K562 treated with DMSO at 1 percent for 4 hours (cell line): ENCODE measurements around the gene GCM1. TPM values are rescaled to one million over a fixed set of nuclear protein-coding genes. Genes with fewer than 3 reads are reported as not detected.

Source experiments
- total RNA-seq: library from RNA; unstranded; fragments of 300-600 nt; gene quantifications from 2 replicates; pipeline ENCODE4 v1.2.3, GENCODE V29; 2022; ENCODE audit not compliant: insufficient read depth

GCM1 gene
- 0.21 TPM in 1 of 2 replicates, not detected in the other for total RNA-seq

GRCh38 chr6:53148684-53149083, at the start of gene GCM1:
Gene GCM1, minus strand, starts transcription at chr6:53148841. Its CDS starts 3,209 bp downstream, at chr6:53145632.

Other genes with a start within 250 kb of the GCM1 start
- not detected in 2 replicates for gene GSTA3, start 239.1 kb downstream of the GCM1 start, total RNA-seq
- 0.71 TPM in 1 of 2 replicates, not detected in the other for gene GSTA4, start 153.6 kb downstream of the GCM1 start, total RNA-seq
- 1.8 and 2.3 TPM in 2 replicates for gene CILK1, start 87.0 kb downstream of the GCM1 start, total RNA-seq
- 36.4 and 40.1 TPM in 2 replicates for gene FBXO9, start 83.4 kb downstream of the GCM1 start, total RNA-seq
- 87.8 and 122 TPM in 2 replicates for gene ELOVL5, start 200.1 kb upstream of the GCM1 start, total RNA-seq